Thyroid gland (tissue), 4 donors: ENCODE results near the gene DYRK1A. TPM values are rescaled to one million over a fixed set of nuclear protein-coding genes. Genes with fewer than 3 reads are reported as not detected.

Experiments
- DNase-seq, 2 donors: peaks; one replicate each; pipeline ENCODE4 v3.0.0-alpha.2; 2019
- H3K27ac ChIP-seq, 3 donors: fragments of 200-600 bp; sonication (generic); 1 replicate in 2 of 3; 2 replicates in 1 of 3; pipeline ENCODE4 v1.5.1; 2016 to 2019; ENCODE audit warnings: mild to moderate bottlenecking in 1 of 3, moderate library complexity in 1 of 3
- H3K27me3 ChIP-seq: fragments of 200-600 bp; sonication (generic); one replicate; pipeline ENCODE4 v1.5.1; 2019
- H3K36me3 ChIP-seq, 2 donors: fragments of 200-600 bp; sonication (generic); one replicate each; pipeline ENCODE4 v1.5.1; 2016 to 2019
- H3K4me1 ChIP-seq, 2 donors: fragments of 200-600 bp; sonication (generic); one replicate each; pipeline ENCODE4 v1.5.1; 2017 to 2019
- H3K4me3 ChIP-seq, 3 donors: fragments of 200-600 bp; sonication (generic); replicated peaks in 1 of 3; 1 replicate in 2 of 3; 2 replicates in 1 of 3; pipeline ENCODE4 v1.5.1; 2016; ENCODE audit warnings: mild to moderate bottlenecking in 1 of 3
- H3K9me3 ChIP-seq: fragments of 200-600 bp; sonication (generic); one replicate; pipeline ENCODE4 v1.5.1; 2017
- POLR2A ChIP-seq, 2 donors: fragments of 450-650 bp; IDR thresholded peaks; one replicate each; pipeline ENCODE4 v1.6.1; 2017; ENCODE audit warnings: antibody characterized with exemption in 2 of 2, mild to moderate bottlenecking in 2 of 2, moderate library complexity in 1 of 2
- WGBS, 2 donors: methylation state at CpG; one replicate each; pipeline ENCODE4 v1.1.5; 2017; 5-methylcytosine and 5-hydroxymethylcytosine counted together
- intact Hi-C: fragments of 100-400 bp; cut with DNase I; formaldehyde crosslinking; loops from one replicate; pipeline ENCODE4 v1.15.1; 2023
- total RNA-seq, 4 donors: library from RNA; depleted of rRNA; stranded (reverse); fragments of >200 nt; gene quantifications; one replicate each; pipeline ENCODE4 v1.2.3, GENCODE V29; 2016
- TF ChIP-seq, protein P1 (sequence below), 6 experiments: fragments of 200-600 bp in 3 of 6; fragments of 450-650 bp in 3 of 6; sonication (generic) in 3 of 6; IDR thresholded peaks; one replicate each; pipeline ENCODE4 v1.5.1; 2016 to 2019; ENCODE audit warnings: antibody characterized with exemption in 6 of 6, mild to moderate bottlenecking in 2 of 6, inconsistent platforms in 1 of 6, moderate library complexity in 1 of 6

The DYRK1A gene
- total RNA-seq, 4 donors from 2014 or later, result 104 to 299 (median 116) TPM

DNA sequence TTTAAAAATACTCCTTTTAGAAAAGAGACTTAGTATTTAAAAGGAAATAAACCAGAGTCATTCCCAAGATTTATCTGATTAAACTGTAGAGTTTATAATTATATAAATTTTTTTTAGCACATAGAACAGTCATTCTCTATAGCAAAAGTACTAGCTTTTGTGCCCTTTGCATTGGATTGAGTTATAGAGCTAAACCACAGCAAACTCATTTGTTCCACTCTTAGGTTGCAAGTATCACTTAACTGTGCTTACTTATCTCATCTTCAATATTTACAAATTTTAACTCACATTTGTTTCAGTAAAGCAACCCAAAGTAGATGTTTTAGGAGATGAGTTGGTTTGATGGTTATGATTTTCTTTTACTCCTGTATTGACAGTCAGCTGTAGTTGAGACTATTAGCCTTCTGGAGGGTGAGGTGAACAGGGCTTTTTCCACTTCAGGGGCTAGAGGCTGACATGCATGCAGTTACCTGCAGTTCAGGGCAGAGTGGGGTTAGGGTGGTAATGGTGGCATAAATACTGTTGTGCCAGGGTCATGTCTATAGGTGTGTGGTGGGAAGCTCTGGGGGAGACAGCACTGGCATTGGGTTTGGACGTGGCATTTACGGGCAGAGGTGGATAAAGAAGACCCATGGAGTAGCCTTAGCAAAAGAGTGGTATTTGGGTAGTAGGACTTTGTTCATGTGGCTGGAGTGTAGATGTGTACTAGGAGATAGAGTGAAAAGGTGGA, 42.1 kb downstream of the DYRK1A start:
- H3K27ac ChIP-seq, result no peak overlapping the region
- TF ChIP-seq, protein P1, sequence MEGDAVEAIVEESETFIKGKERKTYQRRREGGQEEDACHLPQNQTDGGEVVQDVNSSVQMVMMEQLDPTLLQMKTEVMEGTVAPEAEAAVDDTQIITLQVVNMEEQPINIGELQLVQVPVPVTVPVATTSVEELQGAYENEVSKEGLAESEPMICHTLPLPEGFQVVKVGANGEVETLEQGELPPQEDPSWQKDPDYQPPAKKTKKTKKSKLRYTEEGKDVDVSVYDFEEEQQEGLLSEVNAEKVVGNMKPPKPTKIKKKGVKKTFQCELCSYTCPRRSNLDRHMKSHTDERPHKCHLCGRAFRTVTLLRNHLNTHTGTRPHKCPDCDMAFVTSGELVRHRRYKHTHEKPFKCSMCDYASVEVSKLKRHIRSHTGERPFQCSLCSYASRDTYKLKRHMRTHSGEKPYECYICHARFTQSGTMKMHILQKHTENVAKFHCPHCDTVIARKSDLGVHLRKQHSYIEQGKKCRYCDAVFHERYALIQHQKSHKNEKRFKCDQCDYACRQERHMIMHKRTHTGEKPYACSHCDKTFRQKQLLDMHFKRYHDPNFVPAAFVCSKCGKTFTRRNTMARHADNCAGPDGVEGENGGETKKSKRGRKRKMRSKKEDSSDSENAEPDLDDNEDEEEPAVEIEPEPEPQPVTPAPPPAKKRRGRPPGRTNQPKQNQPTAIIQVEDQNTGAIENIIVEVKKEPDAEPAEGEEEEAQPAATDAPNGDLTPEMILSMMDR (IDR thresholded peaks at IDR 0.05), result no peak
- TF ChIP-seq POLR2A (IDR thresholded peaks at IDR 0.05), result no peak
- no peak overlapping the region for H3K4me3 ChIP-seq
- intact Hi-C loops, result no loop called here
- WGBS, 2 donors, result 99% methylated on average over 2 of the region's 2 CpGs
- H3K9me3 ChIP-seq, result no peaks in the 10 kb centered on the region
- no peak for DNase-seq
- no peaks in the 10 kb centered on the region for H3K27me3 ChIP-seq
- H3K36me3 ChIP-seq, result no peaks in the 10 kb centered on the region
- H3K4me1 ChIP-seq, result peaks cover 48 to 53% of the 10 kb centered on the region in 2 donors

- WGBS, 2 donors, result 97 to 99% methylated on average over 9 of the region's 9 CpGs
- Histone ChIP-seq H3K4me3 (no peak overlapping the region), H3K4me1 (peaks cover 48 to 59% of the 10 kb centered on the region in 2 donors), H3K36me3 (no peaks in the 10 kb centered on the region), H3K27me3 (no peaks in the 10 kb centered on the region), H3K27ac (no peak overlapping the region), H3K9me3 (no peaks in the 10 kb centered on the region)
- DNase-seq, result no peak
- TF ChIP-seq, protein P1 (IDR thresholded peaks at IDR 0.05), result no peak
- TF ChIP-seq POLR2A (IDR thresholded peaks at IDR 0.05), result no peak
- intact Hi-C loops, result no loop called here
Observed at GRCh38 chr21:37410639-37411038, 44.1 kb downstream of the DYRK1A start.

DNA sequence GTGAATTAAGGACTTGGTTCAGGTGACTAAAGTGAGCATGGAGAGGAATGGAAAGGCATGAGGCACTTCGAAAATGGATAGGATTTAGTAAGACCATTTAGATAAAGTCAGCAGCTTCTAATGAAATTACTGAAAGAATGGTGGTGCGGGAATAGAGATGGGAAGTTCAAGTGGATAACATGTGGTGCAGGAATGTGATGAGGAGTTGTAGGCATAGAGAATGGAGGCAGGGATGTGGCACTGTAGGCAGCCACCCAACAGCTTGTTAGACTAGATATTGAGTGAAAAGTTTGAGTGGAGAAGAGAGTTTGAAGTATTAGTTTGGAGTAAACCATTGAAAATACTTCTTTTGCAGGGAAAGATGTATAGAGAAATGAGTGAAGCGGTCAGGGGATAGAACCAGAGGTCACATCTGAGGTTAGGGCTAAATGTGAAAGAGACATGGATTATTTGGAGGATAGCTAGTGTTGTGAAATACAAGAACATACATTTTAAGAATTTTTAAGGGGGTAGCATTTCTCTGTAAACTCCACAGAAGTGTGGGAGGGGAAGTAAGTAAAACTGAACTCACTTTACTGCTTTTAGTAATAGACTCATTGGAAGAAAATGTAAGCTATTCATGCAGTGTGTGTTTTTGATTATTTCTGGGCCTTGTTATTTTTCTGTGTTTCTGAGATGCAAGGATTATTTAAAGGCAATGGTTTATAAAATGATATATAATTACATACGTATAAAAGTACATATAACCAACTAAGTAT, 46.2 kb downstream of the DYRK1A start:
- Histone ChIP-seq H3K27ac (no peak overlapping the region), H3K4me3 (no peak overlapping the region), H3K4me1 (peaks cover 38 to 48% of the 10 kb centered on the region in 2 donors), H3K9me3 (no peaks in the 10 kb centered on the region), H3K36me3 (no peaks in the 10 kb centered on the region), H3K27me3 (no peaks in the 10 kb centered on the region)
- 72 to 76% methylated on average over 4 of the region's 4 CpGs for WGBS, 2 donors
- intact Hi-C loops, result no loop called here
- TF ChIP-seq, protein P1 (IDR thresholded peaks at IDR 0.05), result no peak
- TF ChIP-seq POLR2A (IDR thresholded peaks at IDR 0.05), result no peak
- no peak for DNase-seq

GRCh38 chr21:37413553-37414291, 47.1 kb downstream of the DYRK1A start:
- Histone ChIP-seq H3K4me3 (no peak overlapping the region), H3K27me3 (no peaks in the 10 kb centered on the region), H3K4me1 (peaks cover 32 to 47% of the 10 kb centered on the region in 2 donors), H3K27ac (no peak overlapping the region), H3K36me3 (no peaks in the 10 kb centered on the region), H3K9me3 (no peaks in the 10 kb centered on the region)
- 90 to 91% methylated on average over 5 of the region's 5 CpGs for WGBS, 2 donors
- intact Hi-C loops, result no loop called here
- TF ChIP-seq, protein P1 (IDR thresholded peaks at IDR 0.05), result no peak
- TF ChIP-seq POLR2A (IDR thresholded peaks at IDR 0.05), result no peak
- no peak for DNase-seq
